ENCODE measurements around the gene MDFI.

Gene MDFI

GRCh38 chr6:41623330-41623729, 14.9 kb upstream of the MDFI start:
- TF ChIP-seq POLR2A (IDR thresholded peaks at IDR 0.05; ENCODE audit: low read depth, low read length) = no peak
- TF ChIP-seq TAF1 (IDR thresholded peaks at IDR 0.05; ENCODE audit: borderline replicate concordance, low read depth, low read length) = no peak
- no peak for TF ChIP-seq POLR2AphosphoS5 (IDR thresholded peaks at IDR 0.05; ENCODE audit: low read depth, low read length)
- no peak for DNase-seq (ENCODE audit: insufficient read length)

GRCh38 chr6:41624621-41625380, 13.5 kb upstream of the MDFI start:
- no peak for TF ChIP-seq POLR2A (IDR thresholded peaks at IDR 0.05; ENCODE audit: low read depth, low read length)
- no peak for TF ChIP-seq TAF1 (IDR thresholded peaks at IDR 0.05; ENCODE audit: borderline replicate concordance, low read depth, low read length)
- TF ChIP-seq POLR2AphosphoS5 (IDR thresholded peaks at IDR 0.05; ENCODE audit: low read depth, low read length) = no peak
- FAIRE-seq = no peak
- no peak for DNase-seq (ENCODE audit: insufficient read length)

More at GRCh38 chr6:41623330-41623729, 14.9 kb upstream of the MDFI start:
- FAIRE-seq = no peak

GRCh38 chr6:41625442-41625841, 12.8 kb upstream of the MDFI start:
- DNase-seq (ENCODE audit: insufficient read length) (no peak), FAIRE-seq (no peak)
- TF ChIP-seq POLR2A (IDR thresholded peaks at IDR 0.05; ENCODE audit: low read depth, low read length) (no peak), POLR2AphosphoS5 (IDR thresholded peaks at IDR 0.05; ENCODE audit: low read depth, low read length) (no peak), TAF1 (IDR thresholded peaks at IDR 0.05; ENCODE audit: borderline replicate concordance, low read depth, low read length) (no peak)

GRCh38 chr6:41626022-41626421, 12.2 kb upstream of the MDFI start:
- FAIRE-seq = no peak
- DNase-seq (ENCODE audit: insufficient read length) = no peak
- no peak for TF ChIP-seq POLR2A (IDR thresholded peaks at IDR 0.05; ENCODE audit: low read depth, low read length)
- no peak for TF ChIP-seq TAF1 (IDR thresholded peaks at IDR 0.05; ENCODE audit: borderline replicate concordance, low read depth, low read length)
- no peak for TF ChIP-seq POLR2AphosphoS5 (IDR thresholded peaks at IDR 0.05; ENCODE audit: low read depth, low read length)

- no peak for FAIRE-seq
Measured at GRCh38 chr6:41626917-41627316, 11.4 kb upstream of the MDFI start.

GRCh38 chr6:41629128-41629527, 9.1 kb upstream of the MDFI start:
- FAIRE-seq (no peak), DNase-seq (ENCODE audit: insufficient read length) (no peak)
- TF ChIP-seq POLR2AphosphoS5 (IDR thresholded peaks at IDR 0.05; ENCODE audit: low read depth, low read length) = no peak
- TF ChIP-seq TAF1 (IDR thresholded peaks at IDR 0.05; ENCODE audit: borderline replicate concordance, low read depth, low read length) = no peak
- TF ChIP-seq POLR2A (IDR thresholded peaks at IDR 0.05; ENCODE audit: low read depth, low read length) = no peak

More at GRCh38 chr6:41626917-41627316, 11.4 kb upstream of the MDFI start:
- TF ChIP-seq TAF1 (IDR thresholded peaks at IDR 0.05; ENCODE audit: borderline replicate concordance, low read depth, low read length) = no peak
- DNase-seq (ENCODE audit: insufficient read length) = no peak

- no peak for TF ChIP-seq POLR2A (IDR thresholded peaks at IDR 0.05; ENCODE audit: low read depth, low read length)
- TF ChIP-seq POLR2AphosphoS5 (IDR thresholded peaks at IDR 0.05; ENCODE audit: low read depth, low read length) = no peak
- TF ChIP-seq TAF1 (IDR thresholded peaks at IDR 0.05; ENCODE audit: borderline replicate concordance, low read depth, low read length) = no peak
- DNase-seq (ENCODE audit: insufficient read length) = no peak
Measured at GRCh38 chr6:41630069-41630468, 8.2 kb upstream of the MDFI start.

GRCh38 chr6:41630946-41631345, 7.3 kb upstream of the MDFI start:
- no peak for FAIRE-seq
- DNase-seq (ENCODE audit: insufficient read length) = no peak

More at GRCh38 chr6:41630069-41630468, 8.2 kb upstream of the MDFI start:
- no peak for FAIRE-seq

GRCh38 chr6:41633056-41633634, 5.1 kb upstream of the MDFI start:
- FAIRE-seq (no peak), DNase-seq (ENCODE audit: insufficient read length) (no peak)
- TF ChIP-seq POLR2AphosphoS5 (IDR thresholded peaks at IDR 0.05; ENCODE audit: low read depth, low read length) (no peak), POLR2A (IDR thresholded peaks at IDR 0.05; ENCODE audit: low read depth, low read length) (no peak), TAF1 (IDR thresholded peaks at IDR 0.05; ENCODE audit: borderline replicate concordance, low read depth, low read length) (no peak)

More at GRCh38 chr6:41630946-41631345, 7.3 kb upstream of the MDFI start:
- TF ChIP-seq TAF1 (IDR thresholded peaks at IDR 0.05; ENCODE audit: borderline replicate concordance, low read depth, low read length) (no peak), POLR2AphosphoS5 (IDR thresholded peaks at IDR 0.05; ENCODE audit: low read depth, low read length) (no peak), POLR2A (IDR thresholded peaks at IDR 0.05; ENCODE audit: low read depth, low read length) (no peak)

GRCh38 chr6:41634657-41635056, 3.6 kb upstream of the MDFI start:
- DNase-seq (ENCODE audit: insufficient read length) (no peak), FAIRE-seq (no peak)
- no peak for TF ChIP-seq TAF1 (IDR thresholded peaks at IDR 0.05; ENCODE audit: borderline replicate concordance, low read depth, low read length)
- TF ChIP-seq POLR2AphosphoS5 (IDR thresholded peaks at IDR 0.05; ENCODE audit: low read depth, low read length) = no peak
- TF ChIP-seq POLR2A (IDR thresholded peaks at IDR 0.05; ENCODE audit: low read depth, low read length) = no peak

- FAIRE-seq = no peak
- DNase-seq (ENCODE audit: insufficient read length) = no peak
- TF ChIP-seq TAF1 (IDR thresholded peaks at IDR 0.05; ENCODE audit: borderline replicate concordance, low read depth, low read length) = no peak
- no peak for TF ChIP-seq POLR2A (IDR thresholded peaks at IDR 0.05; ENCODE audit: low read depth, low read length)
- no peak for TF ChIP-seq POLR2AphosphoS5 (IDR thresholded peaks at IDR 0.05; ENCODE audit: low read depth, low read length)
Measured at GRCh38 chr6:41635365-41635764, 2.9 kb upstream of the MDFI start.

GRCh38 chr6:41636833-41637193, 1.5 kb upstream of the MDFI start:
- TF ChIP-seq TAF1 (IDR thresholded peaks at IDR 0.05; ENCODE audit: borderline replicate concordance, low read depth, low read length) (no peak), POLR2AphosphoS5 (IDR thresholded peaks at IDR 0.05; ENCODE audit: low read depth, low read length) (no peak), POLR2A (IDR thresholded peaks at IDR 0.05; ENCODE audit: low read depth, low read length) (no peak)
- FAIRE-seq (no peak), DNase-seq (ENCODE audit: insufficient read length) (no peak)
